HG02885 (cell line): ENCODE measurements around the gene LGALS3.

Experiments
- ATAC-seq: cut with Tn5 transposase; IDR thresholded peaks from one replicate; pipeline ENCODE4 v1.9.1; 2021; ENCODE audit warnings: mild to moderate bottlenecking; ENCODE audit not compliant: unreplicated experiment, poor library complexity

Gene LGALS3

GRCh38 chr14:55111122-55111708 lies 17.8 kb upstream of the LGALS3 start:
- no peak for ATAC-seq

GRCh38 chr14:55114720-55115119 lies 14.3 kb upstream of the LGALS3 start:
- ATAC-seq = no peak

GRCh38 chr14:55115460-55115859 lies 13.6 kb upstream of the LGALS3 start:
- ATAC-seq = no peak

- ATAC-seq = no peak
Observed at GRCh38 chr14:55115861-55116245, 13.2 kb upstream of the LGALS3 start.

- no peak for ATAC-seq
Observed at GRCh38 chr14:55116246-55117030, 12.6 kb upstream of the LGALS3 start.

GRCh38 chr14:55117803-55118441 lies 11.1 kb upstream of the LGALS3 start:
- no peak for ATAC-seq

- no peak for ATAC-seq
Observed at GRCh38 chr14:55118761-55119160, 10.3 kb upstream of the LGALS3 start.

- no peak for ATAC-seq
Observed at GRCh38 chr14:55120571-55121495, 8.2 kb upstream of the LGALS3 start.

- ATAC-seq = no peak
Observed at GRCh38 chr14:55121628-55122439, 7.2 kb upstream of the LGALS3 start.

- ATAC-seq = no peak
Observed at GRCh38 chr14:55122440-55122986, 6.5 kb upstream of the LGALS3 start.

GRCh38 chr14:55123101-55123500 lies 6.0 kb upstream of the LGALS3 start:
- no peak for ATAC-seq

- no peak for ATAC-seq
Observed at GRCh38 chr14:55123852-55124639, 5.0 kb upstream of the LGALS3 start.

GRCh38 chr14:55124774-55125386 lies 4.2 kb upstream of the LGALS3 start:
- ATAC-seq = no peak

GRCh38 chr14:55125403-55125802 lies 3.6 kb upstream of the LGALS3 start:
- ATAC-seq = no peak

GRCh38 chr14:55126034-55126433 lies 3.0 kb upstream of the LGALS3 start:
- ATAC-seq = no peak

- no peak for ATAC-seq
Observed at GRCh38 chr14:55126932-55127459, 2.1 kb upstream of the LGALS3 start.

GRCh38 chr14:55127460-55127951 lies 1.5 kb upstream of the LGALS3 start:
- no peak for ATAC-seq
